HCT116 (cell line): Measurements from ENCODE around the gene RND1. TPM values are rescaled to one million over a fixed set of nuclear protein-coding genes. Genes with fewer than 3 reads are reported as not detected.
"Not testable (repeated sequence)": the region's sequence is repeated elsewhere in the genome, so short reads cannot be mapped to it uniquely, and the experiment has no call there.

ENCODE experiments used
- ATAC-seq: fragments of 200-7000 bp; cut with Tn5 transposase; 2 replicates; pipeline ENCODE4 v1.9.1; 2020; ENCODE audit warnings: mild to moderate bottlenecking, moderate library complexity
- BruUV-seq: library from RNA; stranded (reverse); fragments of 400-500 nt; replicated peaks from 2 replicates; lab custom pipeline; 2021; lab: Mats Ljungman, UMichigan
- CTCF ChIA-PET: fragments of 300-600 bp; sonication (Branson Sonifier 250); formaldehyde crosslinking; loops from one replicate; lab custom pipeline; 2021; ENCODE audit warnings: antibody characterized with exemption; lab: Charles Lee
- POLR2A ChIA-PET: fragments of 300-600, 350-600 bp; sonication (Branson Sonifier 250); formaldehyde crosslinking; loops from one replicate; lab custom pipeline; 2021; ENCODE audit warnings: antibody characterized with exemption; lab: Charles Lee
- RAD21 ChIA-PET, 2 experiments: fragments of 300-600 bp; sonication (Branson Sonifier 250); formaldehyde crosslinking; loops; one replicate each; lab custom pipeline; 2023; ENCODE audit warnings: low total read pairs in 2 of 2; ENCODE audit not compliant: uncharacterized antibody in 2 of 2, unreplicated experiment in 2 of 2, low non-redundant PET in 1 of 2; lab: Charles Lee
- DNase-seq: peaks from one replicate; pipeline ENCODE4 v3.0.0-alpha.2; 2010; ENCODE audit warnings: low read depth, low spot score
- H2AFZ ChIP-seq: fragments of 200-600 bp; shearing (Covaris generic), sonication (generic); 2 replicates; pipeline ENCODE4 v1.6.1; 2017; ENCODE audit warnings: low read depth, mixed run types, mixed read lengths, antibody characterized with exemption, low read length; ENCODE audit not compliant: poor library complexity, severe bottlenecking
- H3K27ac ChIP-seq: 2 replicates; pipeline ENCODE4 v1.5.1; 2012; ENCODE audit warnings: low read depth, low read length
- H3K27me3 ChIP-seq: fragments of 200-600 bp; sonication (generic); 2 replicates; pipeline ENCODE4 v1.6.1; 2016; ENCODE audit warnings: mixed run types, low read length, mixed read lengths; ENCODE audit not compliant: insufficient read depth
- H3K36me3 ChIP-seq, 2 experiments: fragments of 200-500 bp in 1 of 2; fragments of 200-600 bp in 1 of 2; sonication (Bioruptor generic) in 1 of 2; sonication (generic) in 1 of 2; 2 replicates each; pipeline versions ENCODE4 v1.5.1 to v1.6.1; 2014 to 2016; ENCODE audit warnings: low read length in 2 of 2, inconsistent platforms in 1 of 2, mixed read lengths in 1 of 2, mixed run types in 1 of 2; ENCODE audit not compliant: insufficient read depth in 2 of 2, control insufficient read depth in 1 of 2
- H3K4me1 ChIP-seq, 2 experiments: fragments of 200-600 bp in 1 of 2; sonication (generic) in 1 of 2; 2 replicates each; pipeline versions ENCODE4 v1.5.1 to v1.6.1; 2012 to 2017; ENCODE audit warnings: low read length in 2 of 2, inconsistent platforms in 1 of 2, mild to moderate bottlenecking in 1 of 2, mixed read lengths in 1 of 2, mixed run types in 1 of 2, moderate library complexity in 1 of 2; ENCODE audit not compliant: insufficient read depth in 2 of 2, control insufficient read depth in 1 of 2
- H3K4me2 ChIP-seq: fragments of 200-600 bp; sonication (generic); 2 replicates; pipeline ENCODE4 v1.6.1; 2017; ENCODE audit warnings: mixed run types, low read length, mixed read lengths
- H3K4me3 ChIP-seq, 2 experiments: fragments of 200-600 bp in 1 of 2; sonication (generic) in 1 of 2; replicated peaks in 1 of 2; 2 replicates each; pipeline ENCODE4 v1.5.1; 2011 to 2016; ENCODE audit warnings: low read length in 2 of 2, control low read depth in 1 of 2, low read depth in 1 of 2, mild to moderate bottlenecking in 1 of 2, mixed read lengths in 1 of 2, mixed run types in 1 of 2
- H3K79me2 ChIP-seq: fragments of 200-600 bp; sonication (generic); 2 replicates; pipeline ENCODE4 v1.6.1; 2017; ENCODE audit warnings: mild to moderate bottlenecking, mixed run types, low read length, moderate library complexity, mixed read lengths; ENCODE audit not compliant: insufficient read depth
- H3K9ac ChIP-seq: fragments of 200-600 bp; sonication (generic); 2 replicates; pipeline ENCODE4 v1.6.1; 2016; ENCODE audit warnings: low read length, mixed read lengths
- H3K9me2 ChIP-seq: fragments of 200-600 bp; sonication (generic), shearing (Covaris generic); 2 replicates; pipeline ENCODE4 v1.6.1; 2017; ENCODE audit warnings: mixed run types, mild to moderate bottlenecking, moderate library complexity; ENCODE audit not compliant: insufficient read depth
- H3K9me3 ChIP-seq, 2 experiments: fragments of 200-500 bp in 1 of 2; fragments of 200-600 bp in 1 of 2; sonication (Bioruptor generic) in 1 of 2; sonication (generic) in 1 of 2; 2 replicates each; pipeline ENCODE4 v1.6.1; 2014 to 2017; ENCODE audit warnings: low read length in 2 of 2, mixed read lengths in 2 of 2, inconsistent platforms in 1 of 2, low read depth in 1 of 2, mild to moderate bottlenecking in 1 of 2, mixed run types in 1 of 2, moderate library complexity in 1 of 2; ENCODE audit not compliant: control insufficient read depth in 1 of 2, insufficient read depth in 1 of 2
- H4K20me1 ChIP-seq: fragments of 200-600 bp; sonication (generic), shearing (Covaris generic); 2 replicates; pipeline ENCODE4 v1.6.1; 2017; ENCODE audit warnings: mixed run types, mild to moderate bottlenecking, moderate library complexity; ENCODE audit not compliant: insufficient read depth
- CBX3 ChIP-seq: IDR thresholded peaks from 2 replicates; pipeline ENCODE4 v1.6.1; 2012; ENCODE audit warnings: low read depth
- ELF1 ChIP-seq: IDR thresholded peaks from 2 replicates; pipeline ENCODE4 v1.6.1; 2012; ENCODE audit warnings: low read depth, borderline replicate concordance
- EZH2 ChIP-seq: fragments of 200-600 bp; sonication (generic); IDR thresholded peaks from 2 replicates; pipeline ENCODE4 v1.6.1; 2017; ENCODE audit warnings: antibody characterized with exemption, mixed run types
- EZH2phosphoT487 ChIP-seq: fragments of 200-600 bp; IDR thresholded peaks from 2 replicates; pipeline ENCODE4 v1.6.1; 2018; ENCODE audit warnings: antibody characterized with exemption, borderline replicate concordance
- FOSL1 ChIP-seq: IDR thresholded peaks from 2 replicates; pipeline ENCODE4 v1.6.1; 2012; ENCODE audit warnings: low read depth
- POLR2AphosphoS5 ChIP-seq: IDR thresholded peaks from 2 replicates; pipeline ENCODE4 v1.6.1; 2011; ENCODE audit warnings: mild to moderate bottlenecking, low read depth, low read length, moderate library complexity
- RAD21 ChIP-seq: IDR thresholded peaks from 2 replicates; pipeline ENCODE4 v1.6.1; 2012; ENCODE audit warnings: low read depth, mild to moderate bottlenecking
- SRF ChIP-seq: IDR thresholded peaks from 2 replicates; pipeline ENCODE4 v1.6.1; 2012; ENCODE audit warnings: low read depth
- intact Hi-C: fragments of 100-400 bp; cut with micrococcal nuclease; formaldehyde crosslinking; loops from 2 replicates; pipeline ENCODE4 v1.10.0; 2022
- total RNA-seq: library from RNA; stranded (reverse); gene quantifications from one replicate; pipeline ENCODE4 v1.2.1, GENCODE V29; 2021; ENCODE audit not compliant: unreplicated experiment
- TF ChIP-seq, protein P1 (sequence below): IDR thresholded peaks from 2 replicates; pipeline ENCODE4 v1.6.1; 2011; ENCODE audit warnings: mild to moderate bottlenecking, low read length, moderate library complexity; ENCODE audit not compliant: insufficient replicate concordance; ENCODE audit errors: extremely low read depth

The RND1 gene
- total RNA-seq, 1 experiment from 2014 or later: 2.0 TPM

- TF ChIP-seq FOSL1 (no peak), RAD21 (no peak), SRF (no peak), CBX3 (no peak)
- TF ChIP-seq, protein P1, sequence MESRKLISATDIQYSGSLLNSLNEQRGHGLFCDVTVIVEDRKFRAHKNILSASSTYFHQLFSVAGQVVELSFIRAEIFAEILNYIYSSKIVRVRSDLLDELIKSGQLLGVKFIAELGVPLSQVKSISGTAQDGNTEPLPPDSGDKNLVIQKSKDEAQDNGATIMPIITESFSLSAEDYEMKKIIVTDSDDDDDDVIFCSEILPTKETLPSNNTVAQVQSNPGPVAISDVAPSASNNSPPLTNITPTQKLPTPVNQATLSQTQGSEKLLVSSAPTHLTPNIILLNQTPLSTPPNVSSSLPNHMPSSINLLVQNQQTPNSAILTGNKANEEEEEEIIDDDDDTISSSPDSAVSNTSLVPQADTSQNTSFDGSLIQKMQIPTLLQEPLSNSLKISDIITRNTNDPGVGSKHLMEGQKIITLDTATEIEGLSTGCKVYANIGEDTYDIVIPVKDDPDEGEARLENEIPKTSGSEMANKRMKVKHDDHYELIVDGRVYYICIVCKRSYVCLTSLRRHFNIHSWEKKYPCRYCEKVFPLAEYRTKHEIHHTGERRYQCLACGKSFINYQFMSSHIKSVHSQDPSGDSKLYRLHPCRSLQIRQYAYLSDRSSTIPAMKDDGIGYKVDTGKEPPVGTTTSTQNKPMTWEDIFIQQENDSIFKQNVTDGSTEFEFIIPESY: no peak
- TF ChIP-seq, all 23 proteins: peak for 0
Measured at GRCh38 chr12:48878548-48878947, 12.9 kb upstream of the RND1 start (continued).

DNA sequence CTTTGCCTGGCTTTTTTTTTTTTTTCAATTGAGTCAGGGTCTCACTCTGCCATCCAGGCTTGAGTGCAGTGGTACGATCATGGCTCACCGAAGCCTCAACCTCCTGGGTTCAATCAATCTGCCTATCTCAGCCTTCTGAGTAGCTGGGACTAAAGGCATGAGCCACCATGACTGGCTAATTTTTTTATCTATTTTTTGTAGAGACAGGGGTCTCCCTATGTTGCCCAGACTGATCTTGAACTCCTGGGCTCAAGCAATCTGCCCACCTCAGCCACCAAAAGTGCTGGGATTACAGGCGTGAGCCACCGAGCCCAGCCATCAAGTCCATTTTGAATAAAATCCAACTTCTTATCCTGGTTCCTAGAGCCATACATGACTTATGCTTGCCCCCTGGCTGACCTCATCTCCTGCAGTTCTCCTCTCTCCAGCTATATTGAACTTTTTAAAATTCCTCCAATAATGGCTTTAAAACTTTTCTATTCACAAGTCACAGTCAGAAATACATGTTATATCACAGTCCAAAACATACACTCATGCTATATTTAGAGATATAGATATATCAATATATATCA is 10.4 kb upstream of the RND1 start:
- CTCF ChIA-PET: no interaction called here
- Histone ChIP-seq H3K9me2 (no peaks in the 10 kb centered on the region), H3K27me3 (peaks cover 6% of the 10 kb centered on the region; the same call in 1 of the 2 replicates), H3K79me2 (no peaks in the 10 kb centered on the region), H3K4me1 (no peaks in the 10 kb centered on the region), H3K4me3 (no peak overlapping the region), H2AFZ (no peak overlapping the region), H3K27ac (no peak overlapping the region), H3K4me2 (no peak overlapping the region), H3K36me3 (no peaks in the 10 kb centered on the region), H3K9ac (no peak overlapping the region), H3K9me3 (no peaks in the 10 kb centered on the region), H4K20me1 (no peaks in the 10 kb centered on the region)
- POLR2A ChIA-PET: interaction anchor here (1.1 kb wide), 1 partner anchor 10 kb away, joined by 4 read pairs; the partner anchor contains the start of gene RND1
- ATAC-seq: no peak
- intact Hi-C loops: no loop called here
- TF ChIP-seq EZH2 (no peak), EZH2phosphoT487 (no peak), POLR2AphosphoS5 (no peak), SRF (no peak), ELF1 (no peak)
- RAD21 ChIA-PET: interaction anchor here in 1 of 2 experiments (0.6 kb wide), 1 partner anchor 23 kb away, joined by 3 read pairs; no protein-coding TSS in a partner anchor
- BruUV-seq: no TSS peak
- no peak for DNase-seq

- ChIA-PET POLR2A (interaction anchor here (0.6 to 1.2 kb wide), 2 partner anchors 20 to 1651 kb away, joined by 3 read pairs; no protein-coding TSS in a partner anchor), CTCF (interaction anchor here (1.3 to 1.5 kb wide), 2 partner anchors 17 to 21 kb away, joined by 3 to 5 read pairs; no protein-coding TSS in a partner anchor)
- H4K20me1 ChIP-seq, H3K9ac ChIP-seq, ATAC-seq, H3K4me2 ChIP-seq, H3K9me2 ChIP-seq, DNase-seq, RAD21 ChIA-PET, H3K79me2 ChIP-seq, H3K27me3 ChIP-seq, intact Hi-C loops, H2AFZ ChIP-seq, H3K27ac ChIP-seq, H3K9me3 ChIP-seq, H3K36me3 ChIP-seq, H3K4me1 ChIP-seq, H3K4me3 ChIP-seq, BruUV-seq: not testable (repeated sequence)
Measured at GRCh38 chr12:48873534-48873933, 7.9 kb upstream of the RND1 start.
